CD14-positive monocyte (primary cell): ENCODE results near the gene UBE2Q1. TPM values are rescaled to one million over a fixed set of nuclear protein-coding genes. Genes with fewer than 3 reads are reported as not detected.

Source experiments
- DNase-seq, 3 donors: peaks; one replicate each; pipeline ENCODE4 v3.0.0-alpha.2; 2011 to 2022
- H2AFZ ChIP-seq: 2 replicates; pipeline ENCODE4 v1.6.0; 2012; ENCODE audit warnings: mild to moderate bottlenecking, low read depth, low read length, inconsistent platforms; ENCODE audit not compliant: insufficient read depth, poor library complexity, severe bottlenecking
- H3K27ac ChIP-seq, 2 donors: 1 replicate in 1 of 2; 2 replicates in 1 of 2; pipeline ENCODE4 v1.5.1; 2012 to 2013; ENCODE audit warnings: low read length in 2 of 2, control low read depth in 1 of 2, inconsistent platforms in 1 of 2, low read depth in 1 of 2, mild to moderate bottlenecking in 1 of 2
- H3K27me3 ChIP-seq, 2 donors: one replicate each; pipeline versions ENCODE4 v1.6.0 to v1.6.1; 2011 to 2013; ENCODE audit warnings: low read length in 2 of 2; ENCODE audit not compliant: control insufficient read depth in 2 of 2, insufficient read depth in 2 of 2
- H3K36me3 ChIP-seq, 2 donors: replicated peaks in 1 of 2; 1 replicate in 1 of 2; 2 replicates in 1 of 2; pipeline versions ENCODE4 v1.5.1 to v1.6.1; 2012 to 2013; ENCODE audit warnings: low read length in 2 of 2, control low read depth in 1 of 2, inconsistent platforms in 1 of 2, mild to moderate bottlenecking in 1 of 2; ENCODE audit not compliant: insufficient read depth in 2 of 2, control insufficient read depth in 1 of 2
- H3K4me1 ChIP-seq, 2 donors: 1 replicate in 1 of 2; 2 replicates in 1 of 2; pipeline versions ENCODE4 v1.5.1 to v1.6.1; 2012 to 2013; ENCODE audit warnings: low read length in 2 of 2, control low read depth in 1 of 2, inconsistent platforms in 1 of 2, mild to moderate bottlenecking in 1 of 2, moderate library complexity in 1 of 2; ENCODE audit not compliant: insufficient read depth in 2 of 2, control insufficient read depth in 1 of 2
- H3K4me2 ChIP-seq: replicated peaks from 2 replicates; pipeline ENCODE3; 2012; ENCODE audit warnings: low read length, moderate library complexity, mild to moderate bottlenecking; ENCODE audit not compliant: poor library complexity, severe bottlenecking; ENCODE audit errors: extremely low read depth
- H3K4me3 ChIP-seq, 3 experiments: fragments of 200-600 bp in 1 of 3; sonication (generic) in 1 of 3; replicated peaks in 1 of 3; 1 replicate in 2 of 3; 2 replicates in 1 of 3; pipeline ENCODE4 v1.5.1; 2011 to 2013; ENCODE audit warnings: low read length in 3 of 3, mild to moderate bottlenecking in 3 of 3, control low read depth in 2 of 3, low read depth in 2 of 3, inconsistent platforms in 1 of 3, moderate library complexity in 1 of 3
- H3K79me2 ChIP-seq: 2 replicates; pipeline ENCODE4 v1.6.0; 2012; ENCODE audit warnings: mild to moderate bottlenecking, control low read depth, inconsistent platforms, low read length, moderate library complexity; ENCODE audit not compliant: insufficient read depth
- H3K9ac ChIP-seq: 2 replicates; pipeline ENCODE4 v1.6.0; 2017; ENCODE audit warnings: low read length, mild to moderate bottlenecking; ENCODE audit not compliant: insufficient read depth, poor library complexity, severe bottlenecking
- H3K9me3 ChIP-seq, 2 donors: replicated peaks in 1 of 2; 1 replicate in 1 of 2; 2 replicates in 1 of 2; pipeline versions ENCODE4 v1.5.1 to v1.6.1; 2012 to 2013; ENCODE audit warnings: low read length in 2 of 2, control low read depth in 1 of 2; ENCODE audit not compliant: control insufficient read depth in 1 of 2, insufficient read depth in 1 of 2
- H4K20me1 ChIP-seq: 2 replicates; pipeline ENCODE4 v1.6.0; 2012; ENCODE audit warnings: mild to moderate bottlenecking, low read length, control low read depth, moderate library complexity; ENCODE audit not compliant: insufficient read depth
- H3K27ac Mint-ChIP-seq, 7 donors: one replicate each; pipeline ENCODE4 v1.8.0; 2020; ENCODE audit warnings: mild to moderate bottlenecking in 7 of 7, mixed read lengths in 7 of 7, moderate library complexity in 6 of 7, inconsistent platforms in 2 of 7
- H3K27me3 Mint-ChIP-seq, 3 donors: one replicate each; pipeline ENCODE4 v1.8.0; 2021 to 2022; ENCODE audit warnings: low read depth in 3 of 3, mild to moderate bottlenecking in 3 of 3, mixed read lengths in 3 of 3, moderate library complexity in 3 of 3, inconsistent platforms in 1 of 3
- H3K36me3 Mint-ChIP-seq, 2 donors: one replicate each; pipeline ENCODE4 v1.8.0; 2020; ENCODE audit warnings: mixed read lengths in 2 of 2, inconsistent platforms in 1 of 2, mild to moderate bottlenecking in 1 of 2
- H3K4me1 Mint-ChIP-seq: one replicate; pipeline ENCODE4 v1.8.0; 2020; ENCODE audit warnings: mild to moderate bottlenecking, mixed read lengths
- H3K4me3 Mint-ChIP-seq, 2 donors: one replicate each; pipeline ENCODE4 v1.8.0; 2020; ENCODE audit warnings: mild to moderate bottlenecking in 2 of 2, mixed read lengths in 2 of 2, moderate library complexity in 1 of 2
- H3K9me3 Mint-ChIP-seq, 7 donors: one replicate each; pipeline ENCODE4 v1.8.0; 2020 to 2022; ENCODE audit warnings: mixed read lengths in 7 of 7, mild to moderate bottlenecking in 6 of 7, moderate library complexity in 6 of 7, inconsistent platforms in 2 of 7
- CTCF ChIP-seq: fragments of 200-600 bp; IDR thresholded peaks from one replicate; pipeline ENCODE4 v1.8.0; 2022; ENCODE audit warnings: antibody characterized with exemption, mild to moderate bottlenecking
- WGBS: methylation state at CpG from one replicate; pipeline ENCODE4 v1.1.5; 2013; ENCODE audit warnings: missing lambda C conversion rate; ENCODE audit not compliant: insufficient coverage; 5-methylcytosine and 5-hydroxymethylcytosine counted together
- intact Hi-C, 2 donors: fragments of 100-400 bp; cut with micrococcal nuclease; formaldehyde crosslinking; loops; one replicate each; pipeline versions ENCODE4 v1.15.0 to v1.15.1; 2023
- polyA plus RNA-seq, 3 donors: library from polyadenylated mRNA; depleted of rRNA in 1 of 3; unstranded in 2 of 3; stranded (reverse) in 1 of 3; fragments of 300-500 nt in 2 of 3; fragments of >200 nt in 1 of 3; fragmentation: Illumina TruSeq in 2 of 3; gene quantifications; 1 replicate in 2 of 3; 2 replicates in 1 of 3; pipeline ENCODE4 v1.2.3, GENCODE V29; 2012 to 2021

UBE2Q1 gene
- polyA plus RNA-seq, 3 donors, result 6.4 to 22.6 (median 8.4) TPM

GRCh38 chr1:154575951-154576566 is 17.6 kb upstream of the UBE2Q1 start:
- peaks cover 28 to 29% of the 10 kb centered on the region in 2 donors for H3K36me3 Mint-ChIP-seq
- H3K4me3 Mint-ChIP-seq, result no peak overlapping the region
- H4K20me1 ChIP-seq, result peaks cover 45% of the 10 kb centered on the region
- H3K9ac ChIP-seq, result no peak overlapping the region
- H3K79me2 ChIP-seq, result no peaks in the 10 kb centered on the region
- peaks cover 0 to 2% (median 0%) of the 10 kb centered on the region in 7 donors for H3K9me3 Mint-ChIP-seq
- no peak overlapping the region for H2AFZ ChIP-seq
- intact Hi-C loops, result no loop called here
- peak overlapping the region in 1 of 7 donors; percentile 4 for H3K27ac Mint-ChIP-seq
- H3K27me3 Mint-ChIP-seq, result peaks cover 2 to 8% (median 3%) of the 10 kb centered on the region in 3 donors
- no peak overlapping the region for H3K4me2 ChIP-seq
- H3K27me3 ChIP-seq, result no peaks in the 10 kb centered on the region
- DNase-seq, result no peak
- 94% methylated on average over 5 of the region's 8 CpGs for WGBS
- H3K4me3 ChIP-seq, result no peak overlapping the region
- no peak for TF ChIP-seq CTCF
- H3K4me1 ChIP-seq, result no peaks in the 10 kb centered on the region
- peaks cover 26 to 31% of the 10 kb centered on the region in 2 donors for H3K36me3 ChIP-seq
- no peaks in the 10 kb centered on the region for H3K4me1 Mint-ChIP-seq
- H3K9me3 ChIP-seq, result no peaks in the 10 kb centered on the region
- H3K27ac ChIP-seq, result no peak overlapping the region

- no peak overlapping the region for H2AFZ ChIP-seq
- peaks cover 19 to 23% of the 10 kb centered on the region in 2 donors for H3K36me3 ChIP-seq
- H3K27ac Mint-ChIP-seq, result peak overlapping the region in 3 of 7 donors; percentile 14 to 38 (median 17)
- no peaks in the 10 kb centered on the region for H3K9me3 ChIP-seq
- intact Hi-C loops, result no loop called here
- 96% methylated on average over 9 of the region's 10 CpGs for WGBS
- H3K36me3 Mint-ChIP-seq, result peaks cover 21 to 22% of the 10 kb centered on the region in 2 donors
- peaks cover 2 to 8% (median 3%) of the 10 kb centered on the region in 3 donors for H3K27me3 Mint-ChIP-seq
- DNase-seq, result no peak
- no peak overlapping the region for H3K4me2 ChIP-seq
- H3K4me3 ChIP-seq, result no peak overlapping the region
- no peaks in the 10 kb centered on the region for H3K27me3 ChIP-seq
- peaks cover 38% of the 10 kb centered on the region for H4K20me1 ChIP-seq
- no peak overlapping the region for H3K9ac ChIP-seq
- H3K4me1 ChIP-seq, result no peaks in the 10 kb centered on the region
- peaks cover 0 to 2% (median 0%) of the 10 kb centered on the region in 7 donors for H3K9me3 Mint-ChIP-seq
- TF ChIP-seq CTCF, result no peak
- no peaks in the 10 kb centered on the region for H3K79me2 ChIP-seq
- H3K27ac ChIP-seq, result no peak overlapping the region
- H3K4me3 Mint-ChIP-seq, result no peak overlapping the region
- no peaks in the 10 kb centered on the region for H3K4me1 Mint-ChIP-seq
Observed at GRCh38 chr1:154575147-154575927, 16.9 kb upstream of the UBE2Q1 start.
